OCI-M2 (cell line): ENCODE data around the gene PDIA6.
"Not testable (repeated sequence)": the region's sequence is repeated elsewhere in the genome, so short reads cannot be mapped to it uniquely, and the experiment has no call there.

Experiments used
- DNase-seq: peaks from one replicate; lab custom pipeline; 2025; ENCODE audit not compliant: unreplicated experiment; lab: John Stamatoyannopoulos, UW

The PDIA6 gene

DNA sequence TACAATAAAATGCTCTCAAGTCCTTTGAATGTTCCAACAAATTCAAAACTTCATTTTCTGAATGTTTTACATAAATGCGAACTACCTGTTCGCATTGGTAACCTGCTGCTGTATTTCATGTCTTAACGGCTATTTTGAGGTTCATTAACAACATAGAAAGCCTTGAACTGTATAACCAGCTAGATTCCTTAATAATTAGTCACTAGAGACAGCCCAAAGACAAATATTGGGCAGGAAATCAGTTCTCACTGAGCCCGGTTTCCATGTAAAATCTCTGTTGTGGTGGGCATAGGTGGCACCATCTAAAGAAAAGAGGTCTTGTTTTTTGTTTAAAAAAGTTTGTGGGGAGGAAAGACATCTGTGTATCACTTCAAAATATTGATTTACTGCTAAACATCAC is 29.2 kb downstream of the PDIA6 start:
- no peak for DNase-seq

DNA sequence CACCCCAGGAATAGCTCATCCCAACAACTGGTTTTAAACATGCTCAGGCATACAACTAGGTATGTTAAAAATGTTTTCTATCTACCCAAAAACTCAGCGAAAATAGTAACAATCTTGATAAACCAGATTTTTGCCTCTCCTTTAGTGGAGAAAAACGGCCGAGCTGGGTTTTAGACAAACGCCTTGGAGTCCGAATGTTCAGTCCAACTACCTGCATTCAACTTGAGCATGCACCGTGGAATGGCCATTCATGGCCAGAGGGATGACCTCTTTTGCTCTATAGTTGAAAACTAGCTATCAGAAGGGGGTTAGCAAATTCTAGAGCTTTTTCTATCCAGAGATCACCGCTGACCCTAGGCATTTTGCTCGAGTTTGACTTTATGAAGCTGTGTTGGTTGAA is 30.8 kb downstream of the PDIA6 start:
- DNase-seq, result no peak

DNA sequence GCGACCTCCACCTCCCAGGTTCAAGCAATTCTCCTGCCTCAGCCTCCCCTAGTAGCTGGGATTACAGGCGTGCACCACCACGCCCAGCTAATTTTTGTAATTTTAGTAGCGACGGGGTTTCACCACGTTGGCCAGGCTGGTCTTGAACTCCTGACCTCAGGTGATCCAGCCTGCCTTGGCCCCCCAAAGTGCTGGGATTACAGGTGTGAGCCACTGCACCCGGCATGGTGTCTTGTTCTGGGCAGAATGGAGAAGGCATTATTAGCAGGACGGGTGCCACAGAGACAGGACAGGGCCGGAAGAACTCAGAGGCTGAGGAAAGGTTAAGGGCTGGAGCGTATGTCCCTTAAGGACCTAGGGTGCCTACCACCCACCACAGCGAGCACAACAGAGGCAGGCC is 31.8 kb downstream of the PDIA6 start:
- not testable (repeated sequence) for DNase-seq

DNA sequence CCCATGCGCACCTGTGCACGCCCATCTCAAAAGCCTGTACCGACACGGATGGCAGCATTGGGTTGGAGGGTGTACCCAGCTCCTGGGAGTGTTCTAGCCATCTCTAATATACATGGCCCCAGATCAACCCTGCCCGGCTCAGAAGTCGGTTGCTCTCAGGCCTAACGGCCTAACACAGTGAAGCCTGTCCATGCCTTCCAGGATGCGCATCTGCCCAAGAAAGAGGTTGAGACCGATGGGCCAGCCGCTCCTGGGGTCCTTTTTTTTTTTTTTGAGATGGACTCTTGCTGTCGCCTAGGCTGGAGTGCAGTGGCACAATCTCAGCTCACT is 32.1 kb downstream of the PDIA6 start:
- no peak for DNase-seq

DNA sequence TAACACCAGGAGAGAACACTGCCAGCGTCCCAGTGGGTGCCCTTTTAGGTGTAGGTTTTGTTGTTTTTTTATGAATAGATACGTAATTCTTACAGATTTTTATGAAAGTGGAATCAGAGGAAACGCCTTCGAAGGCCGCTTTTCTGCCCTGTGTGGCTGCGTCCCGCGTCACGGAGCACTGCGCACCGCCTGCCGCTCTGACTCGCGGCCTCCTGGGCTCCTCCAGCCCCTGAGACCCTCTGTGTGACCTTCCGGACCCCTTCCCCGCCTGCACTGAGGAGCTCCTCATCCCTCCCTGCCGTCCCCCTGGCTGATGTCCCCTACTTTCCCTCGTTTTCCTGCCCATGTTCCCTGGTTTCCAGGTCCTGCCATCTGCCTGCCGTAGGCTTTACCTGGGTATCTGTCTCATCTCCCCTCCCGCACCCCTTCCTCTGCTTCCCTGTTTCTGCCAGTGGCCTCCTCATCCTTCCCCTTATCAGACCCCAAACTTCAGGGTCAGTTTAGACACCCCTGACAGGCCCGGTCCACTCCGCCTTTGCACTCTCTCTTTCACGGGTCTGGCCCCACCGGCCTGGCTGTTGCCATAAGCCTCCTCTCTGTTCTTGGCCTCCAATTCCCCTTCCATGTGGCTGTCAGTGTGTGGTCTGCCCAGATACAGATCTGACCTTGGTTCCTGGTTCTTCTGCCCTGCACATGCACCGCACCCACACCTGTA is 32.7 kb downstream of the PDIA6 start:
- DNase-seq, result no peak

DNA sequence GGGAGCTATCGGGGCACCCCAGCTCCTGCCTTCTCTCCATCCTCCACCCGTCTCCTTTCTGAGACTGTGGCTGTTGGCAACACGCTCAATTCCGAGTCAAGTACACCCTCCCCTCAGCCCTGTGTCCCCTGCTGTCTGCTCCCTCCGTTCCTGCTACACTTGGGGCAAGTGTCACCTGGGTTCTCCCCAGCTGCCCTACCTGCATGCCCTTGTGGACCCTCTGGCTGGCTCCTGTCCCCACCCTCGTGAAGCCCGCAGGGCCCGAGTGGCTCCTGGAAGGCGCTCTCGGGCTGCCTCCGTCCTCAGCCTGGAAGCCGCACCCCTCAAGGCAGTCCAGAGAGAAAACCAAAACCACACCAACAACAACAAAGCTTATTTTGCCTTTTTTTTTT is 33.9 kb downstream of the PDIA6 start:
- no peak for DNase-seq

DNA sequence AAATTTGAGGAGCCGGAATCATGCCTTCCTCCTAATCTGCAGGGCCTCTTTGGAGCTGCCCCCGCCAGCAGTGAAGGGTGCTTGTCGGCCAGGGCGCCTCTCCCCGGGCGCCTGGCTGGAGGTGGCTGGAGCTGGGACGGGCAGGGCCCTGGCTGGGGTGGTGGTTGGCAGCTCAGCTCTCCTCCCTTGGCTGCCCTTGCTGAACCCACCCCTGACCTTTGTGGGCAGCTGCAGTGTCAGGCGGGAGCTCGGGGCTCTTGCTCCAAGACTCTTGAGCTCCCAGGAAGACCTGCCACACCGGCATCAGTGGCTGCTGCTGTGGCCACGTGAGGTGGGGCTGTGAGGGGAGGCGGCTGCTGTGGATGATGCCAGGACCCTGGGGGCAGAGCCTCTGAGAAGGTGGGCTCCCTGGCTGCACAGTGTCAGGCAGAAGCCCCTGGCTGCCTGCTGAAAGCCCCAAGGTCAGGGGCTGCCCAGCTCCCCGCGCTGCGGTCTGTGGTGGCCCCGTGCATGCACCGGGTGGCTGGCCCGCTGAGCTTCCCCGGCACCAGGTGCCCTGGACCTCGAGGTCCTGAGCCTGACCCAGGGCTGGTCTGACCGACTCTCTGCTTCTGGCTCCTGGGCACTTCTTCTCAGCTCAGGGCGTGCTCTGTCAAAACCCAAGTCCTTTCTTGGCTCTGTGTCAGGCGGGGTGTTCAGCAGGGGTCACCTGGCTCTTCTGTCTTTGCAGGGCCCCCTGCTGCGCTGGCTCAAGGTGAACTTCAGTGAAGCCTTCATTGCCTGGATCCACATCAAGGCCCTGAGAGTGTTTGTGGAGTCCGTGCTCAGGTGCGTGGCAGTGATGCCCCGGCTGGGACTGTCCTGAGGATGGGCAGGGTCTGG is 34.5 kb downstream of the PDIA6 start:
- DNase-seq, result no peak

DNA sequence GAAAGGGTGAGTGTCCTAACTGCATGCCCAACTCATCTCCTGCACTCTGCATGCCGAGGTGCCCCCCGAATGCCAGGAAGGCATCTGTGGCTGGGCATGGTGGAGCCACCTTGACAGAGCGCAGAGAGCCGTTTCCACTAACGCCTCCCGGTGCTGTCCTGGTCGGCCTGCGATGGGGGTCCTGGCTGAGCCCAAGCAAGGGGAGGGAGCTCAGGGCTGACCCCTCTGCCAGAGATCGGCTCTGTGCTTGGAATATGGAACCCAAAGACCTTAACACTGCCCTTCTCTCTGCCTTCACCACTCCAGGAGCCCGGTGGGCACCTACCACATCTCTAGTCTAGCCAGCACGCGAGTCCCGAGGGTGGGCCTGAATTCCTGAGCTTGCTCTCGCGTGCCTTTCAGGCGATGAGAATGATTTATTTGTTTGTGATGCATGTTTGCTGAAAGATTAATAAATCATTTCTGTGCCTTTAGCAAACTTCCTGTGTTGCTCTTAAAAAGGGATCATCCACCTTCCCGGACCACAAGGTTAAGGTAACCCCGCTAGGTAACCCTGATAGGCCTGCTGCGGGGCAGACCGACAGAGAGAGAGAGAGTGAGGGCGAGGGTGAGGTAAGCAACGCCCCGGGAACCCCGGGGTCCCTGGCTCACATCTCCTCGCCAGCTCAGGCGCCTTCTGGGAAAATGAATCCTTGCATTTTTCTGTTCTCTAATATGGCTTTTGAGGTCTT is 35.3 kb downstream of the PDIA6 start:
- no peak for DNase-seq

DNA sequence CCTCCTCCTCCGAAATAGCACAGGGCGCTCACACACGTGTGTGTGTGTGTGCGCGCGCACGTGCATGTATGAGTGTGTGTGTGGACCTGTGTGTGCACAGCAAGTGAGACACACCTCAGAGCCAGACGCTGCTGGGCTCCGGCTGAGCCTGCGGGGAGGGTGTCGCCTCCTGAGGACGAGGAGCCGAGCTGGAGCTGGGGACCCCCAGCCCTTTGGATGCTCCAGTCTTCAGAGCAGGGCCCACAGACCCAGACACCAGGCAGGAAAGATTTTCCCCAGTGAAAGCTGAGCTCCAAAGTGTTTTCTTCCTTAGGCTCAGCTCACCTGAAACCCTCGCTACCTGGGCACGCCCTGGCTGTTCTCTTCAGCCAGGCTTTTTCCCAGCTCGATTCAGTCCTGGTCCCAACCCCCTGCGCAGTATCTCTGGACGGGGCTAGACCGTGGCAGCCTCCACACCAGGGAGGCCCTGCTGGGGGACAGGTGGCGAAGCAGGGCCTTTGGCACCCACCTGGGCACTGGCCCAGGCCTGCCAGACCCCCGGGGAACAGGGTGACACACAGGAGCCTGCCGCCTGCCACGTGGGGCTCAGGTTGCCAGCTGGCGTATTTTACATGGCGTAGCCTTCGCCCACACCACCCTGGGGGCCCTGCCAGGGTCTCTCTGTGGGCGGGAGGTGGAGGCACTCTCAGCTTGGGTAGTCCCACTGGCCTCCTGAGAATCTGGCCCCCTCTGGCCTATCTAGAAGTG is 36.2 kb downstream of the PDIA6 start:
- DNase-seq, result no peak

DNA sequence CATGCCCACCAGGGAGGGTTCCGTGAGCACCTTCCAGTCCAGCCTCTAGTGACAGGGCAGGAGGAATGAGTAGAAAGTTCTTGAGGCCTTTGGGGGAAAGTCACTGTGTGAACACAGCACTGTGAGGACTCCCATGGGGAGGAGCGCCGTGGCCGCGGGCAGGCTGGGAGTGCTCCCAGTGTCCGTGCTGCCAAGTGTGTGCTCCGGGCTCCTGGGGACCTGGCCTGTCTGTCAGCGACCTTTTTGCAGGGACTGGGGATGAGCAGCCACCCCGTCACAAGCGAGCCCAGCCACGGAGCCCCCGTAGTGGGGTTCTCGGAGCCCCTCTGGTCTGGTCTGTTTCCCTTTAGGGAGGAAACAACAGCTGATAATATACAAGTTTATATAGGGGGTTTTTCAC is 36.8 kb downstream of the PDIA6 start:
- no peak for DNase-seq

DNA sequence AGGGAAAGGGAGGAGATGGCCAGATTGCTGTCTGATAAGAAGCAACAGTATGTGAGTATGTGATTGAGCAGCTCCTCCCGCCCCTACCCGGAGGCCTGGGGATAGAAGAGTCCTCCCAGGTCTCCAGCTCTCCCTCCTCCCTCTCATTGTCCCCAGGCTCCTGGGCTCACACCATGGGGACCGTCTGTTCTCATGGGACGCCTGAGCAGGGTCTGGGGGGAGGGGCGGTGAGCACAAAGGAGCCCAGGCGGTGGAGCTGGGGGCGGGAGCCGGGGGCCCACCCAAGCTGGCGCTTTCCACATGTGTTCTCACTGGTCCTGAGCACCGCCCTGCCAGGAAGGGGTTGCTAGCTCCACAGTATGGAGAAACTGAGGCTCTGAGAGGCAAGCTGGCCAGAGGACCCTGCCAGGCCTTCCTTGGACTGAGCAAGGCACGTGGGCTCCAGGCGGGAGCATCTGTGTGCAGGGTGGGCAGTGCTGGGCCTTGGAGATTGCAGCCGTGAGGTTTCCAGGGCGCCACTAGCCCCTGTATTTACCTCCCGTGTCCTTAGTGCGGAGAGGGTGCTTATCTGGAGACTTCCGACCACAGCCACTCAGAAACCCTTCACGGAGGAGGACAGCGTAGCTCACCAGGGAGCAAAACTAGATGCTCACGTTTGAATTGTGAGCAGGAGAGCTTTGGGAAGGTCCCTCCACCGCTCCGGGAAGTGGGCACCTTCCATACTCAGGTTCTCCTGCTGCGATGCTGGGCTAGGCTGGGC is 37.4 kb downstream of the PDIA6 start:
- DNase-seq, result no peak

DNA sequence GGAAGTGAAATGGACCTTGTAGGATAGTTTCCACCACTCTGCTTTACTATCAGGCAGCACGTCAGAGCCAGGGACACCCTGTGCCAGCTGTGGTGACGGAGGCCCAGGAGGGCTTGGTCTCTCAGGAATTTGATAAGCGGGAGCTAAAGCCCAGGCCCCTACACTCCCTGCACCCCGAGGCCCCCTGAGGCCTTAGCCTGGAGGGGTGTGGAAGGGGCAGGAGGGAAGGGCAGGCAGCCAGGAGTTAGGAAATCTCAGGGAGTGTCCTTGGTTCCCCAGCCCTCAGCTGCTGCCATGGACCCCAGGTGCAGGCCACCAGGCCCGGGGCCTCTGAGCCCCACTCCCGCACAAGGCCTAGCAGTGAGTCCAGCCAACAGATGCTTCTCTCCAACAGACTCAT is 38.2 kb downstream of the PDIA6 start:
- no peak for DNase-seq

DNA sequence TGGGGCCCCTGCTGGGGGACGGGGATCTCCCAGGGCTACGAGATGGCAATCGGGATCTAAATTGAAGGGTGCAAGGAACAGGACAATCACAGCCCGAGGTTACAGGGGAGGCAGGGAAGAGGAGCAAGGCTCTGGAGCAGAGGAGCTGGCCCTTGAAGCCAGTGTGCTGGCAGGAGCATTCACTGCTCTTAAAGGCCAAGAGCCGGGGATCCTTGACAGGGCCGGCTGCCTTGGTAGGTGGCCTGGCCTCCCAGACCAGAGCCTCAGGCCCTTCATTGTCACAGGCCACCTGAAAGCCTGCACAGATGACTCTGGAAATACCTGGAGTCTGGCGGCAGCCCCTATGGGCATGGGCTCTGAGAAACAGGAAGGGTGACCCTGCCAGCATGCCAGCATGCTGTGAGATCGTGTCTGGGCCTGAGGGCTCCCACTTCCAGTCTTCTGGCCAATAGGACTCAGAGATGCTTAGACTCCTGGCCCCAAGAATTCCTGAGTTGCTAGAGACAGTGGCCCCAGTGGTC is 38.7 kb downstream of the PDIA6 start:
- DNase-seq, result no peak

DNA sequence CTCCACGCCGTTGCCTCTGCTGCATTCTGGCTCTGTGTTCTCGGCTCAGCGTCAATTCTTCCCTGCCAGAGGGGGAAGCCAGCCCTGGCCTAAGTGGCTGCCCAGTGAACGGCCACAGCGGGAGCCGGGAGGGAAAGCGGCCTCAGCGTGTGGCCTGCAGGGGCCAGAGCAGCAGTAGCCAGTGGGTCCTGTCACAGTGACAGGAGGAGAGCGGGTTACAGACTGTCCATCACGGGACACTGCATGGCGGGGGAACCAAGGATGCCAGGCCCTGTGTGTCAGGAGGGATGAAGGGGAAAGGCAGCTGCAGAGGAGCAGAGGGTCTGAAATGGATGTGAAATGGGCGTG is 39.7 kb downstream of the PDIA6 start:
- DNase-seq, result no peak

DNA sequence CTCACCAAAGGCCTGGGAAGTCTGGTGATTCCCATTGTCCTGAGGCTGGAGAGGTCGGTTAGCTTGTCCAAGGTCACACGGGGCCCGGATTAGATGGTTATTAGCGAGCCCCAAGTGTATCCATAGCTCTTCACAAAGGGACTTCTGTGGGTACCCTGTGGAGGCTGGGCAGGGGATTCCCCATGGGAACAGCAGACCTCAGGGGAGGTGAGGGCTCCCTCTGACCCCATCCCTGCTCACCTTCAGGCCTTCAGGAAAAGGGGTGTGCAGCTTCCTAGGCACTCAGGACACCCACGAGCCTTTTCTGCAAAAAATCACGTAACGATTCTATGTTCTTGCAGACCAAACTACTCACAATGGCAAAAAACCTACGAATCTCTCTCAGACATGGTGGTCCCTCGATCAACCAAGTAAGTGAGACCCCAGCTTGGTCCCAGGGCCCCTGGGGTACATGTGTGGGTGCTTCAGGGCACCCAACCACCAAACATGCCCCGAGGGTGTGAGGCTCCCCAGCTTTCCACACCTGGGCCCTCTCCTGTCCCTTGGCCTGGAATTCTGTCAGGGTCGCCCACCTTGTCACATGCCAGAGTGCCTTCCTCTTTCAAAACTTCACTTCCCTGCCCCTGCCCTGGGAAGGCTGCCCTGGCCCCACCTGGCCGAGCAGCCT is 40.3 kb downstream of the PDIA6 start:
- no peak for DNase-seq

DNA sequence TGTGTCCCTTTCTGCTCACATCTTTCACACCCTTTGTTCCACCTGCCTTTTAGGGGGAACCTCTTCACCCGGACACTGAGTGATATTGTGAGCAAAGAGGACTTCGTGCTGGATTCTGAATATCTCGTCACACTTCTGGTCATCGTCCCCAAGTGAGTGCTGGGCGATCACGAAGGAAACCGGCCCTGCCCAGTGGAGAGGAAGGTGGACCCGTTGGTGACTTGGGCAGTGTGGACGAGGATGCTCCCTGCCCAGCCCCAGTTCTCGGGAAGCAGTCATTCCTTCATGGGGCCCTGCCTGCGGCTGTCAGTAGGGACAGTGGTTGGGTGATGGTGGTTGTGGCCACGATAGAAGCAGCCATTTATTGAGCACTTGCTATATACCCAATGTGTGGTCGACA is 40.8 kb downstream of the PDIA6 start:
- DNase-seq, result no peak

DNA sequence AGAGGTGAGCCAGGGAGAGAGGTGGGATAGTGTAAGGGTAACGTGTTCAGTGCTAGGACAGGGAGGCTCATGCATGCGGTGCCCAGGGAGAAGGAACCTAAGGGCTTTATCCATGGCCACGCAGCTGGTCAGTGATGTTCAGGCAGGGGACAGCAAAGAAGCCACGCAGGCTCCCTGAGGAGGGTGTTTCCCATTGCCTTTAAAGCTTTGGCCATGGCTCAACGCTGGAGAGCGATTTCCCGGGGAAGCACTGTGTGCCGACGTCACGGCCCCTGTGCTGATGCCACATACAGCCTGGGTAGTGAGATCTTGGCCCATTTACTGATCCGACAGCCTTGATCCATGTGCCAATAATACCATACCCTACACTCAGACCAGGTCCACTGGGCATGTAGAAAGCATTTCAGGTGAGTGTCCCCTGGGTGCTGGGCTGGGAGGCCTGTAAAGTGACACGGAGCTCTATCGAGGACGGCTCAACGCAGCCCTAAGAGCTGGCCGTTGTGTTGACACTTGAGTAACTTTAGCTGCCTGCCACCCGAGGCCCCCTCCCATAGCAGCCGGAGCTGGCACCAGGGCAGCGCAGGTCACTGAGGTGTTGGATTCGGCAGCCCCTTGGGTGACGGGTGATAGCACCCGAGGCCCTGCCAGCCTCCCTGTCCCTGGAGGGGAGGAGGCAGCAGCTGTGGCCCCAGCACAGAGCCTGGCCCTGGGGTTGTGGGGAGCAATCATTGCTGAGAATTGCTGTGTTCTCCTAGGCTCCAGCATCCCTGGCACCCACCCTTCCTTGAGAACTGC is 41.4 kb downstream of the PDIA6 start:
- no peak for DNase-seq

DNA sequence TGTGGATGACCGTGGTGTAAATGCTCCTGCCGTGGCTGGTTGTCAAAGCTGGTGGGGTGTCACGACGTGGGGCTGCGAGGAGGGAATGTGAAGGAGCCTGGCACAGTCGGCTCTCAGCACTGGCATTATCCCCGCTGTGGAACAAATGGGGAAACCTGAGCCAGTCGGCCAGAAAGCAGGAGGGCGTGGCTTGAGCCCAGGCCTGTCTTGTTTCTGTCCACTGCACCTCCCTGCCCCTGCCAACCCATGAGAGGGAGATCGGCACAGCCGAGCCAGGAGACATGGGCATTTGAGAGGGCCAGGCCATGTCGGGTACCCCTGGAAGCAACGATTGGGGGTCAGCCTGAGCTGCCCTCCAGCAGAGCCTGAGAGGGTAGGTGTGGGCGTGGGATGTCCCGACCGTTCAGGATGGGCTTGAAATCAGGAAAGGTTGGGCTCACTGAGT is 44.5 kb downstream of the PDIA6 start:
- no peak for DNase-seq

DNA sequence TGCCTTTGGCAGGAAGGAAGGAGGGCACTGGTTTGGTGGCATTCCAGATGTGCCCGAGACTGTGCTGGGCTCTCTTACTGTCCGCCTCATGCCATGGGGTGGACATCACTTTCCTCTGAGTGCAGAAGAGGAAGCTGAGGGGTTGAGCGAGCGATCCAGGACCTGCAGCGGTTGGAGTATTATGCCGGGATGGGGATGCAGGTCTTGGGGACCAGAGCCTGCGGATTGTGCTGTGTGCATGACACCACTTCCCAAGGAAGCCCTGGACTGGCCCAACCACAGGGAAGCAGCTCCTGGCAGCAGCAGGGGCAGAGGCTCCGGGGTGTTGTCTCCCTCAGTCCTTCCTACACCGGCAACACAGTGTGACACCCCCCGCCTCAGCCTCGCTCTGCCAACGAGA is 46.7 kb downstream of the PDIA6 start:
- no peak for DNase-seq
